A549 (cell line): ENCODE data around the gene TMSB10.

Experiments
- BHLHE40 ChIP-seq: IDR thresholded peaks from 2 replicates; pipeline ENCODE4 v1.6.1; 2012; ENCODE audit warnings: low read depth, low read length, inconsistent platforms
- CEBPB ChIP-seq, 2 experiments: fragments of >200 bp in 1 of 2; sonication (Bioruptor Twin) in 1 of 2; formaldehyde crosslinking in 1 of 2; IDR thresholded peaks; 2 replicates each; pipeline ENCODE4 v1.6.1; 2012 to 2016
- CTCF ChIP-seq: fragments of >200 bp; sonication (Bioruptor Twin); formaldehyde crosslinking; IDR thresholded peaks from 3 replicates; pipeline ENCODE4 v1.5.1; 2016
- EP300 ChIP-seq, 2 experiments: fragments of >200 bp; sonication (Bioruptor Twin); formaldehyde crosslinking; IDR thresholded peaks; 2 replicates in 1 of 2; 3 replicates in 1 of 2; pipeline ENCODE4 v1.6.1; 2016 to 2017
- MAZ ChIP-seq: fragments of 150-350 bp; IDR thresholded peaks from 2 replicates; pipeline ENCODE4 v1.6.1; 2014; ENCODE audit warnings: antibody characterized with exemption, low read depth, low read length, borderline replicate concordance
- POLR2A ChIP-seq: IDR thresholded peaks from 2 replicates; pipeline ENCODE4 v1.6.1; 2012; ENCODE audit warnings: mild to moderate bottlenecking, low read length

DNA sequence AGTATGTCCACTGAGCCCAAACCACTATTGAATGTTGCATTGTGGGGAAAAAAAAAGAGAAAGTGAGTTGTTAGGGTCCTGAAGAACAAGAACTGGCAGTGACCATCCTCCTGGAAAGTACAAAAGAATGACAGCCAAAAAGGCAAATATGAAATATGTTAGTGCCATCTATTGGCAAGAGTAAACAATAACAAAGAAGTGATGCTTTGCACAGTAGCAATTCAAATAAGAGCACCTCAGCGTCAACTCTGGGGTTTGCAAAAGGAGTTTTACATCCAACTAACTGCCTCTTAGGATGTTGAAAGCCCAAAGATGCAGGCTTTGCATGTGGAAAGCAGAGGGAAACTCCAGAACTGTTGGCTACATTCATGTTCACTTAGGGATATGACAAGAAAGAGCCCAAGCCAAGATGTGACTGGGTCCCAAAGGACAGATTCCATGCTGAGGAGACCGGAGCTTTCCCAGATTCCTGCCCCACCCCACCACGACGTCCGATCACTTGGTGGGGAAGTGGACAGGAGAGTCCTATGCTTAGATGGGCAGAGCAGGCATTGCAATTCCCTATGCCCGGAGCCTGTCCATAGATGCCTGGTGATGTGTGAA is 40.2 kb upstream of the TMSB10 start:
- TF ChIP-seq POLR2A: no peak
- TF ChIP-seq CTCF: peak; percentile 79
- no peak for TF ChIP-seq CEBPB (IDR thresholded peaks at IDR 0.05)
- no peak for TF ChIP-seq MAZ
- no peak for TF ChIP-seq BHLHE40
- TF ChIP-seq EP300 (IDR thresholded peaks at IDR 0.05): no peak
